HUDEP-2 (cell line): ENCODE data around the gene CAPZA2.
A peak's percentile ranks its signal among the peaks of the same experiment; 100 is the strongest.
"Not testable (repeated sequence)": the region's sequence is repeated elsewhere in the genome, so short reads cannot be mapped to it uniquely, and the experiment has no call there.

Experiments used
- DNase-seq, 76 experiments: peaks; one replicate each; lab custom pipeline; 2025; ENCODE audit not compliant: unreplicated experiment in 76 of 76; lab: John Stamatoyannopoulos, UW

The CAPZA2 gene

DNA sequence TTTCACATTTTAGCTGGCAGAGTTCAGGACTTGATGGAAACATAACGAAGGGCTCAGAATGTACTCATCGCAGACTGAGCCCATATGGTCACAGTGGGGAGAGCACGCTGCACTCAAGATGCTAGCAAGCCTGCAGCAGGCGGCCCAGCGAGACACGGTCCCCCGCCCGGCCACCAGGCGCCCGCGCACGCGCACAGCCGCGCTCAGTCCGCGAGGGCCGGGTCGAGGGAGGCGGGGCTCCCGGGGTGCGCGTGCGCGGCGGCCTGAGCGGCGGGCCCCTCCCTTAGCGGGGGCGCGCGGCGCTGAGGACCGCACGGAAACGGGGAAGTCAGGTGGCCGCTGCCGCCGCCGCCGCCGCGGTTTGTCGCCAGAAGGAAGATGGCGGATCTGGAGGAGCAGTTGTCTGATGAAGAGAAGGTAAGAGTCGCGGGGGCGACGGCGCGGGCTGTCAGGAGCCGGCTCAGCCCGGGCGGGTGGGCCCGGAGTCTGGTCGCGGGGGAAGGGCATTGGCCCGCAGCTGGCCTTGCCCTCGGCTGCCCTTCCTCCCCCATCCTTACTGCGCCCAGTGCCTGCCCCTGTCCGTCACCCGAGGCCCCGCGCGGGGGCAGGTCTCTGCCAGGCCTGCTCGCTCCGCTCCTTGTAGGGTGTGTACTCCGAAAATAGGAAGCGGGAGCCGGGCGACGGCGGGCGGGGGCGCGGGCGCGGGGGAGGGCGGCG, at the start of gene CAPZA2:
CAPZA2 (plus strand) TSS at position 354 of the 717 bp plus-strand sequence; CDS start at position 379, 25 bp downstream.
- DNase-seq: peak in 75 of 76 experiments; percentile 39 to 94 (median 85)

DNA sequence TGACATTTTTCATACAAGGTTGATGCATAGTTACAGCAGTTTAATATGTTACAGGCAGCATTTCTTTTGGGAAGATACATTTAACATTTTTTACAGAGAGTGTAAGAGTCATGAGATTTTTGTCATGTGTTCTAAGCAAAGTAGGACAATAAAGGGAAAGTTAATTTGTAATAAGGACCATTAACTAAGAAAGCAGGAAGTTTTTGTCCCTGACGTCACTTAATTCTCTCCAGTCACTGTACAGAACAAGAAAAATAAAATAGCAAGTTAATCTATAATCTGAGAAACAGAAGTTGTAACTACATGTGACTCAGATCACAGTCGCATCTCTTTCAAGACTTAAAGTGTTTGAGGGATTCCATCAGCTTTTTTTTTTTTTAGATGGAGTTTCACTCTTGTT, 49.5 kb upstream of the CAPZA2 start:
- DNase-seq: no peak

DNA sequence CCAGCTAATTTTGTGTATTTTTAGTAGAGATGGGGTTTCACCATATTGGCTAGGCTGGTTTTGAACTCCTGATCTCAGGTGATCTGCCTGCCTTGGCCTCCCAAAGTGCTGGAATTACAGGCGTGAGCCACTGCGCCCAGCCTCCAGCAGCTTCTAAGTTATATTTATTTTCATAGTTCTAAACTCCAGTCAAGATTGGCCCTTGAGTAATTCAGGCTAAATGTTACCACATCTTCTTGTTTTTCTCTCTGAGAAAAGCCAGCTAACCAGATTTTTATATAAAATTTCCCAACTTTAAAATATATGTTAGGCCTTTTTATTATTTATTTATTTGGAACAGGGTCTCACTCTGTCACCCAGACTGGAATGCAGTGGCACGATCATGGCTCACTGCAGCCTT, 49.0 kb upstream of the CAPZA2 start:
- DNase-seq: not testable (repeated sequence)

DNA sequence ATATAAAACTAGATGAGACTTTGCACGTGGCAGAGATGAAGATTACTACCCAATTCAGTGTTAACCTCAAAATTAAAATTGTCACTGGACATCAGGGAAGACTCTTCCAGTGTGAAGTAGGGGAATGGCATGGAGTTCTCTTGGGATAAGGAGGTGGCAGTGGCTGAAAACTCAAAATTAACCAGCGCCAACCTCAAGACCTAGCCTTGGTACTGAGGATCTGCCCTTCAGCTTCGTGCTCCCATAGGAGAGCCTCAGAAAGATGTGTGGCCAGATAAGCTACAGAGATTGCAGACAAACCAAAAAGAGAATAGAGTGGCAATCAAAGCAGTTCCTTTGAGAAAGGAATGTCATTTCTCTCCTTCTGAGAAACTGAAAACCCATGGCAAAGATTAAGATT, 47.3 kb upstream of the CAPZA2 start:
- no peak for DNase-seq

DNA sequence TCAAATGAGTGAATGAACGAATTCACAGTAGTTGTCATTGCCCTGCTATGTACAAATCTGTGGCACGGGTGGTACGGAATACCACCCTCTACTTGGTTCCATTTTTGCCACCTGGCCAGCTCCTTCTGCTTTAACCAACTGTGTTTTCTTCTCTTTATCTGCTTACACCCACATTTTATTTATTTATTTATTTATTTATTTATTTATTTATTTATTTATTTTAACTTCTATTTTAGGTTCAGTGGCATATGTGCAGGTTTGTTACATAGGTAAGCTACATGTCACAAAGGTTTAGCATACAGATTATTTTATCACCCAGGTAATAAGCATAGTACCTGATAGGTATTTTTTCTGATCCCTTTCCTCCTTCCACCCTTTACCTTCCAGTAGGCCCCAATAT, 42.2 kb upstream of the CAPZA2 start:
- no peak for DNase-seq

DNA sequence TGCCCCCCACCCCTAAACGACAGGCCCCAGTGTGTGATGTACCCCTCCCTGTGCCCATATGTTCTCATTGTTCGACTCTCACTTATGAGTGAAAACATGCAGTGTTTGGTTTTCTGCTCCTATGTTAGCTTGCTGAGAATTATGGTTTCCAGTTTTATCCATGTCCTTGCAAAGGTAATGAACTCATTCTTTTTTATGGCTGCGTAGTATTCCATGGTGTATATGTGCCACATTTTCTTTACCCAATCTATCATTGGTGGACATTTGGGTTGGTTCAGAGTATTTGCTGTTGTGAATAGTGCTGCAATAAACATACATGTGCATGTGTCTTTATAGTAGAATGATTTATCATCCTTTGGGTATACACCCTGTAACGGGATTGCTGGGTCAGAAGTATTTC, 40.7 kb upstream of the CAPZA2 start:
- DNase-seq: not testable (repeated sequence)

DNA sequence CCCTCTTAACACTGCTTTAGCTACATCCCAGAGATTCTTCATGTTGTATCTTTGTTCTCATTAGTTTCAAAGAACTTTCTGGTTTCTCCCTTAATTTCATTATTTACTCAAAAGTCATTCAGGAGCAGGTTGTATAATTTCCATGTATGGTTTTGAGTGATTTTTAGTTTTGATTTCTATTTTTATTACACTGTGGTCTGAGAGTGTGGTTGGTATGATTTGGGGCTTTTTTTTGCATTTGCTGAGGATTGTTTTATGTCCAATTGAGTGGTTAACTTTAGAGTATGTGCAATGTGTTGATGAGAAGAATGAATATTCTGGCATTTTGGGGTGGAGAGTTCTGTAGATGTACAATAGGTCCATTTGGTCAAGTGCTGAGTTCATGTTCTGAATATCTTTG, 37.9 kb upstream of the CAPZA2 start:
- no peak for DNase-seq

DNA sequence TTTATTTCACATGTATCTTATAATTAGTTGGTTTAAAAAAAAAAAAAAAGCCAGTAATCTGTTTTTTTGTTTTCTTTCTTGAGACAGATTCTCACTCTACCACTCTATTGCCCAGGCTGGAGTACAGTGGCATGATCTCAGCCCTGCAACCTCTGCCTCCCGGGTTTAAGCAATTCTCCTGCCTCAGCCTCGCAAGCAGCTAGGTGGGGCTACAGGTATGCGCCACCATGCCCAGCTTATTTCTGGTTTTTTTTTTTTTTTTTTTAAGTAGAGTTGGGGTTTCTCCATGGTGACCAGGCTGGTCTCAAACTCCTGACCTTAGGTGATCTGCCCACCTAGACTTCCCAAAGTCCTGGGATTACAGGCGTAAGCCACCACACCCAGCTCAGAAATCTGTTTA, 34.1 kb upstream of the CAPZA2 start:
- no peak for DNase-seq

DNA sequence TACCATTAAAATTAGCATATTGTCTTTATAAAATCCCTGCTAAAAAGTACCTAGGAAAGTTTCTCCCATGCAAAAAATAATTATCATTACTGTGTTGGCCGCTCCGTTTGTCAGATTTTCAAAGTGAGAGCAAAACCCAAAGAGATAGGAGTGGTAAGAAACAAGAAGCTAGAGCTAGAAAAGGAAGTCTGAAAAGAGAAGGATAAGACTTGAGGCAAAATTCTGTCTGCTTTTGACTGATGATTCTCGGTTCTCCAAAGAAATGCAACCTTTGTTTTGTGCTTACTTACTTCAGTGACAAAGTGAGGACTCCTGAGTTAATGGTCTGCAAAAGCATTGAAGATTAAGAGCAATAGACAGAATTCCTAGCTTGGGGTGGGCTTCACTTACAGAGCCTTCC, 33.3 kb upstream of the CAPZA2 start:
- DNase-seq: no peak

DNA sequence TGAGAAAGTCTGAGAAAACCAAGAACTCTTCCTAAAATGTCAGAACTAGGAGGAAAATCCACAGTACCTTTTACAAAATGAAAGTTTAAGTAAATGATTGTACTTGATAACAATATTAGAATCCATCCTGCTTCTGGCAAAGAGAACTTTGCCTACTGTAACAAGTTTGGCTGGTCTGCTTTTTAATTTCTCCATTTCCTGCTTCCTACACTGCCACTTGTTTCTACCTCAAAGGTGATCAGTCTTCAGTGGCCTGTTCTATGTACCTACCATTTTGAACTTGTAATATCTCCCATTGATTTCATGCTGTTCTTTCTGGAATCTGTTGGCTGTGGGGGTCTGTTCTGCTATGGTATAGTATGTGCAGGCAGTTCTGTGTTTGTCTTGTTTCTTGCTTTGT, 32.9 kb upstream of the CAPZA2 start:
- DNase-seq: no peak

DNA sequence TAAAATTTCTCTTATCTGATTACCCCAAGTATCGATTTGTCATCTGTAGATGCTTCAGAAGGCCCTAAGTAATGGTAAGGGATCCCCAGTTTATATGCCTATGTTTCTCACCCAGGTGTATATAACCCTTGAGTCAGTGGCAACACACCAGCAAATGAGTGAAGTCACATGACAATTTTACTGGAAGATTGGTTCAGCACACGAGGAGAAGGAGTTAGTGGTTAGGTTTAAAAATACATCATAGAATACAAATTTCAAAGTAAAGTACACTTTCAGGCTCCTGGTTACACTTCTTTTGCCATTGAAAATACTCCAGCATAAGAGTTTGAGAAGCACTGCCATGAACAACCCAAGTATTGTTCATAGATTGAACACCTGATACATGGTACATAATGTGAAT, 29.7 kb upstream of the CAPZA2 start:
- no peak for DNase-seq

DNA sequence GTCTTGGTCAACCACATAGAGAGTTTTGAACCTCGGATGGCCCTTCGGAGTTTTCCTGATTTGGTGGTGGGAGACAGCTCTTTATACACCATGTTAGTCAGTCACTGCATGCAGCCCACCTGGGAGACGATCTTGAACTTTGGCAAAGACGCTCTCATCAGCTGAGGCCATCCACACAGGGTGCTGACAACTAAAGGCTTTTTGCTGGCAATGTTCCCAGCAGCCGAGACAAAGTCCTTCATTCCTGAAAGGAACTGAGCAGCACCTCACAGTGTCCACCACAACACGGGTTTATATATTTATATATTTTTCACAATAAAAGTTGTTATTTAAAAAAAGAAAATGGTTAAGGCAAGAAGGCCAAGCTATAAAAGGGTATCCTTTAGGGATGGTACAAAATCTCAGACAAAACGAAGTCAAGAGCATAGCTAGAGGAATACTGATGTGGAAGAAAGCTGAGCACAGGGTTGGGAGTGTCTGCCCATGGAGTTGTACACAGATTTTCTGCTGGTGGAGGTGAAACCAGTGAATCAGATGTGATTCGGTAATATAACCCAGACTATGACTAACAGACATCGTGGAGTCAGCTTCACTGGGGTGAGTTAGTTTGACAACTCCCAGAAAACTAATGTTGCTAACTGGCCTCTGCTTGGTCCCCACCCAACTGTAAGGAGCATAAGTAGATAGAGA, 27.4 kb upstream of the CAPZA2 start:
- DNase-seq: no peak

DNA sequence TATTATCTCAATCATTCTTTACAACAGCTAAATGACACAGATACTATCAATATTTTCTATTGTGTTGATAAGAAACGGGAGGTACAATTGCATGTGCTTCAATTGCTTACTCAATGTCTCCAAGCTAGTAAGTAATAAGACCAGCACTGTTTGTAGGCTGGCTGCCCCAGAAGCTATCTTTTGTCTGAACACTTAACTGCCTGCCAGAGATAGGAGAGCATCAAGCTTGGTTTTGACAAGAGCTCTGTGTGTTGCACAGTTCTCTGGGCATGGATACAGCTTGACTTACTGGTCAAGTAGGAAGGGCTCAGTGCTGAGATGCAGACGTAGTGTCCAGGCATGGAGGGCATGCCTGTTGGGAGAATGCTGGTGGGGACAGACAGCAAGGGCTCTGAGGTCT, 26.3 kb upstream of the CAPZA2 start:
- peak in 1 of 76 experiments; percentile 4 for DNase-seq

DNA sequence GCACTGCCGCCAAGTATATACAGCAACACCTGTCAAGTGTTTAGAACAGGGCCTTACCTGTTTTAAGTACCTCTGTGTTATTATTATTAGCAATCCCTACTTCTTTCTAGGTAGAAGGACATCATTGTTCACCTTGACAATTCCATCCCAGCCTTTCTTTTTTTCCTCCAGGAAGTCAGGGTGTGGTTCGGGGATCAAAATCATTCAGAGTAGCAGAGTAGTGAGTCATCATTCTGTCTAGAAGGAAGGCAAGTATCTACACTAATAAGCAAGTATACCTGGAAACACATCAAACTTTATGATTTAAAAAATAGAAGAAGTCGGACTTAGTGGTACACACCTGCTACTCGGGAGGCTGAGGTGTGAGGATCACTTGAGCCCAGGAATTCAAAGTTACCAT, 25.5 kb upstream of the CAPZA2 start:
- no peak for DNase-seq

DNA sequence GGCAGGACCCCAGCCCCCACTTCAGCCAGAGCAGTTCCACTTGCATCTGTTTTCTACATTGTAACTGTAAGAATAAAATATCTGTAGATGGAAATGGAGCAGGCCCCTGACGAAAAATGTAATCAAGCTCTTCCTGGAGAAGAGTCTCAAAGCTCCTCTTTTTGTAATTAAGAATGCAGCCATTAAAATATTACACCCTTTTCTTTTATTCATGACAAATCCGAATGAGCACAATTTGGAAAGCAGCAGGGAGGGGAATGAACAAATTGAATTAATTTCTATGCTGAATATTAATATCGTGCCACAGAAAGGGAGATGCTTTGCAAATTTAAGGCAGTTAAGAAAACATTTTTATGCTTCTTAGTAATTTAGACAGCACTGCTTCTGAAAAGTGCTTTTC, 24.8 kb upstream of the CAPZA2 start:
- DNase-seq: no peak

DNA sequence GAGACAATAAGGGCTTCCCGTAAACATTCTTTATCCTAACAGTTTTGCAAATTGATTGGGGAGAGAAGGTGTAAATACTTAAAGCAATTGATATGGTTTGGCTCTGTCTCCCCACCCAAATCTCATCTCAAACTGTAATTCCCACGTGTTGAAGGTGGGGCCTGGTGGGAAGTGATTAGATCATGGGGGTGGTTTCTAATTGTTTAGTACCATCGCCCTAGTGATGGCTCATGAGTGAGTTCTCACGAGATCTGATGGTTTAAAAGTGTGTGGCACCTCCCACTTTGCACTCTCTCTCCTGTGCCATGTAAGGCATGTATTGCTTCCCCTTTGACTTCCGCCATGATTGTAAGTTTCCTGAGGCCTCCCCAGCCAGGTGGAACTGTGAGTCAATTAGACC, 22.1 kb upstream of the CAPZA2 start:
- no peak for DNase-seq

DNA sequence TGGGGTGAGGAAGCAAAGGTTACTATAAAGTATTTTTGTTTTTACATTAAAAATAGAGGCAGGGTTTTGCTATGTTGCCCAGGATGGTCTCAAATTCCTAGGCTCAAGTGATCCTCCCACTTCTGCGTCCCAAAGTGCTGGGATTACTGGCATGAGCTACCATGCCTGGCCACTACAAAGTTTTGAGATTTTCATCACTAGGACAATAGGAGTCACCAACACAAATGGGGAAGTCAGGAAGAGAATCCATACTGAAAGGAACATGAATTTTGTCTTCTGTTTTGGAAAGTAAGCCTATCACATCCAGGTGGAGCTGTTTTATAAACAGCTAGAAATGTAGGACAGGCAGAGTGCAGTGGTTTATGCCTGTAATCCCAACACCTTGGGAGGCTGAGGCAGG, 20.0 kb upstream of the CAPZA2 start:
- DNase-seq: no peak

DNA sequence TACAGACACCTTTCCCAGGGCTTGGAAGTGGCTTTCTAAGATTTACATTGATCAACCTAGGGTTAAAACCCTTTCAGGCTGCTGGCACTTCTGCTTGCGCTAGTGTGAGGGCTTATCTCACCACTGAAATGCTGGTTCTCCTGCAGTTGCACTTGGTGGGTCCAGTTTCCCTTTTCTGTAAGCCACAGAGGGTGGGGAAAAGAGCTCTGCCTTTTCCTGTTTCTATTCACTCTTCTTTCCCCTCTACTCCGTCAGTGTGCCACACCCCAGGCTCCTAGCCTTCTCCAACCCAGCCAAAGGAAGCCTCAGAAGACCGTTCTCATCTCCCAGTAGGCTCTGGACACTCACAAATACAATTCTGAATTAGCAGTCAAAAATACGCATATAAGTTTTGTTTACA, 19.0 kb upstream of the CAPZA2 start:
- DNase-seq: peak in 1 of 76 experiments; percentile 5

DNA sequence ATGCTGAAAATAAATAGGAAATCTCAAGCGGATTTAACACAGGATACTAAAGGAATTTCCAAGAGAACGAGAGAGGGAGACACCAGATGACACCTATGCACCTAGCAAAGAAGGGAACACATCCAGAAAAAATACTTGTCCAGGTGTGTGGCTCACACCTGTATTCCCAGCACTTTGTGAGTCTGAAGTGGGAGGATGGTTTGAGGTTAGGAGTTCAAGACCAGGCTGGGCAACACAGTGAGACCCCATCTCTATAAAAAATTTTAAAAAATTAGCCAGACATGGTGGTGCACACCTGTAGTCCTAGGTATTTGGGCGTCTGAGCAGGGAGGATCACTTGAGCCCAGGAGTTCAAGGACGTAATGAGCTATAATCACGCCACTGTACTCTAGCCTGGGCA, 11.2 kb upstream of the CAPZA2 start:
- DNase-seq: no peak

DNA sequence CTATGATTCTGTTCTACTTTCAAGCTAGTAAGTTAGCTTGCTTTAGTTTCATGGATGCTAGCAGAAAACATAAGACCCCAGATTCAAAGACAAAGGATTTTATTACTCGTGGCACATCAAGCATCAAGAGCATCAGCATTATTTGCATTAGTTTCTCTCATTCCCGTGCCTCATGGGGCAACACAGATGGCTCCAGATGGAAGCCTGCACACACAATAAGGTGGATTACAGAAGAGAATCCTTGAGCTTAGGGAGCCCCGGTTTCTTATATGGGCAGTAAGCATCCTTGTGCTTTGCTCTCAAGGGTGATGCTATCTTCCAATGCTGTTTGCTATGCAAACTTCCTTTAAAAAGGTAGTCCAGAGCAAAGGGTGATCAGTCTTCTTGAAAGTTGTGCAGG, 10.7 kb upstream of the CAPZA2 start:
- DNase-seq: no peak

DNA sequence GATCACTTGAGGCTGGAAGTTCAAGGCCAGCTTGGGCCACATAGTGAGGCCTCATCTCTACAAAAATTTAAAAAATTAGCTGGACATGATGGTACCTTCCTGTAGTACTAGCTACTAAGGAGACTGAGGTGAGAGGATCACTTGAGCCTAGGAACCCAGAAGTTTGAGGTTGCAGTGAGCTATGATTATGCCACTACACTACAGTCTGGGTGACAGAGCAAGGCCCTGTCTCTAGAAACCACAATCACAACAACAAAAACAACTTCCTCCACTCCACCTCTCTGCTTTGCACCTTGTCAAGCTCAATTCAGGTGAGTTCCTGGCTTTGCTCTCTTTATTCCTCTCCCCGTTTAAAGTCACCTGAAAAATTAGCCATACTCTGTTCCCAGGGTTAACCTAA, 8.3 kb upstream of the CAPZA2 start:
- no peak for DNase-seq

DNA sequence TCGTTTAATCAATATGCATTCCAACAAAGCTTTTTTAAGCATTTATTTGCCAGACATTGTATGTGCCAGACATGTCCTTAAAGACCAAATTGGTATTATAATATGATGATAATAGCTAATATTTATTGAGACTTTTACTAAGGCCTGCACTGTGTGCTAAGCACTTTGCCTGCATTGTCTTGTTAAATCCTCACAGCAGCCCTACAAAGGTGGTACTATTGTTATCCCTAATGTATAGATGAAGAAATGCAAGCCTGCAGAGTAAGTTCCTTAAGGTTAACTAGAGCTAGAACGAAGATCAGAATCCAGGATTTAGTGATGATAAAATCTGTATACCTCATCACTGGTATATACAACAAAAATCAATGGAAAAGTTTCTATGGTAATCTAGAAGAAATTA, 5.3 kb upstream of the CAPZA2 start:
- DNase-seq: no peak
